Measurements from ENCODE around the gene SEC14L1.
"Not testable (repeated sequence)": the region's sequence is repeated elsewhere in the genome, so short reads cannot be mapped to it uniquely, and the experiment has no call there.

SEC14L1 gene

DNA sequence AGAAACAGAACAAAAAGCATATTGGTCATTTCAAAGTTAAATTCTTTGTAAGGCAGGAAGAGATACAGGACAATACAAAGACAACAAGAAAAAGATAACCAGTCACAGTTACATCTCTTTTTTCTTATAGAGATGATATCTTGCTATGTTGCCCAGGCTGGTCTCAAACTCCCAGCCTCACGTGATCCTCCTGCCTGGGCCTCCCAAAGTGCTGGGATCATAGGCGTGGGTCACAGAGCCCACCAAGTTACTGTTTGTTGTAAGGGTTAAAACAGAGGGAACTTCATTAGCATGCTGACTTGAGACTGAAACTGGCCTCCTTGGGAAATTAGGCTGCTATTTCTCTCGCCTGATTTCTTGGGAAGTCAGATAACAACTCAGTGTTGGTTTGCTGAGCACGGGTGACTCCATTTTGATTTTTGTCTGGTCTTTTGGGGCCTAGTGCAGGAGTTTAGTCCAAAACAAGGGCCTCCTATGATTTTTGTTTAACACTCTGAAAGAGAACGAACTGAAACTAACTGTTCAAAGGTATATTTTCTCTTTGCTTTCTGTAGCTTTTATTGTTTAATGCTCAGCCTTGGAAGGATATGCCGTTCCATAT is 31.5 kb upstream of the SEC14L1 start:
- H3K4me1 Mint-ChIP-seq, result peaks cover 45 to 53% of the 10 kb centered on the region in 2 donors

DNA sequence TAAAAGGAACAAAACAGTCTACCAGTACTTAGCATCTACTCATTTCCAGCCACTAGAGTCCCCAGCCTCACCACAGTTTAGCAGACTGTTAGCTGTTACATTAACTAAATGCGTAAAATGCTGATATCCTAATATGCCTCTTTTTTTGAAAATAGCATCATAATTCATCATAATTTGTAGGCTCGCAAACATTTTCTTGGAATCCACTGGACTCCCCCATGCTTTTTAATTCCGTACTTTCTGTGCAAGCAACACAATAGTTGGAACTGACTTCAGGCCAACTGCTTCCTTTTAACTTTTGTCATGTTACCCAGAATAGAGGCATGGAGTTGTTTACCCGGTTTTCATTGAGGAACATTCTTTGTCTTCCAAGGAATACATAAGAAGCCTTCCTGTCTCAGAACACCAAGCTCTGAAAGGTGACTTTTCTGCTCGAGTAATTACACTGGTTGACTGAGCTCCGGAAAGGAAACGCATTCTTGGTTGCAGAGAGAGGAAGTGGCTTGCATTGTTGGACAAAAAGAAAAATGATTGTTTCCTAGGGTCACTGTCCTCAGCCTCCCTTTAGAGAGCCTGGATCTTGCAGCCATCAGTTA is 30.9 kb upstream of the SEC14L1 start:
- Mint-ChIP-seq H3K27me3 (no peaks in the 10 kb centered on the region), H3K36me3 (peaks cover 16 to 36% of the 10 kb centered on the region in 2 donors), H3K9me3 (no peaks in the 10 kb centered on the region), H3K27ac (peak overlapping the region; percentile 81), H3K4me1 (peaks cover 44 to 53% of the 10 kb centered on the region in 2 donors), H3K4me3 (peak overlapping the region; percentile 44 to 64)
- DNase-seq, result no peak
- ATAC-seq (replicated peaks), result peak; percentile 53 to 68

More for the DNA sequence above, 31.5 kb upstream of the SEC14L1 start:
- DNase-seq (no peak), ATAC-seq (replicated peaks) (no peak)
- Mint-ChIP-seq H3K36me3 (peaks cover 18 to 39% of the 10 kb centered on the region in 2 donors), H3K9me3 (no peaks in the 10 kb centered on the region), H3K4me3 (peak overlapping the region in 1 of 2 donors; percentile 44), H3K27ac (peak overlapping the region; percentile 81), H3K27me3 (no peaks in the 10 kb centered on the region)

DNA sequence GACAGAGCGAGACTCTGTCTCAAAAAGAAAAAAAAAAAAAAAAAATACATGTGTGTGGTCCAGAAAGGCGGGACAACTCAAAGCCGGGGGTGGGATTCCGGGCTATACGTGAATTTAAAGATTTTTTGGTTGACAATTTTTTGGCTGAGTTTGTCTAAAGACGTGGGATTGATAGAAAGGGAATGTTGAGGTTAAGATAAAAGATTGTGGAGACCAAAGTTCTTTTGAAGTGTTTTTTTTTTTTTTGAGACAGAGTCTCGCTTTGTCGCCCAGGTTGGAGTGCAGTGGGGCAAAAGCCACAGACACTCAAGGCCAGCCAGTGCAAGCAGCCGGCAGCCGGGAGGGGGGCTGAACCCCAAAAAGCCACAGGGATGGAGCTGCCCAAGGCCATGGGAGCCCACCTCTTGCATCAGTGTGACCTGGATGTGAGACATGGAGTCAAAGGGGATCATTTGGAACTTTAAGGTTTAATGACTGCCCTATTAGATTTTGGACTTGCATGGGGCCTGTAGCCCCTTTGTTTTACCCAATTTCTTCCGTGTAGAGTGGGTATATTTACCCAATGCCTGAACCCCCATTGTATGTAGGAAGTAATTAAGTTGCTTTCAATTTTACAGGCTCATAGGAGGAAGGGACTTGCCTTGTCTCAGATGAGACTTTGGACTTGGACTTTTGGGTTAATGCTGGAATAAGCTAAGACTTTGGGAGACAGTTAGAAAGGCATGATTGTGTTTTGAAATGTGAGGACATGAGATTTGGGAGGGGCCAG is 29.4 kb upstream of the SEC14L1 start:
- H3K27me3 Mint-ChIP-seq; DNase-seq; H3K4me3 Mint-ChIP-seq; ATAC-seq (replicated peaks); H3K9me3 Mint-ChIP-seq: not testable (repeated sequence)
- Mint-ChIP-seq H3K36me3 (peaks cover 9 to 31% of the 10 kb centered on the region in 2 donors), H3K4me1 (peaks cover 36 to 45% of the 10 kb centered on the region in 2 donors), H3K27ac (peak overlapping the region; percentile 47)

DNA sequence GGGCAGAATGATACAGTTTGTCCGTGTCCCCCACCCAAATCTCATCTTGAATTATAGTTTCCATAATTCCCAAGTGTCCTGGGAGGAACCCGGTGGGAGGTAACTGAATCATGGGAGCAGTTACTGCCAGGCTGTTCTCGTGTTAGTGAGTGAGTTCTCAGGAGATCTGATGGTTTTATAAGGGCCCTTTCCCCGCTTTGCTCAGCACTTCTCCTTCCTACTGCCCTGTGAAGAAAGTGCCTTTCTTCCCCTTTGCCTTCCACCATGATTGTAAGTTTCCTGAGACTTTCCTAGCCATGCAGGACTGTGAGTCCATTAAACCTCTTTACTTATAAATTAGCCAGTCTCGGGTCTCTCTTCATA is 28.9 kb upstream of the SEC14L1 start:
- Mint-ChIP-seq H3K27ac (peak overlapping the region; percentile 47), H3K36me3 (peaks cover 9 to 31% of the 10 kb centered on the region in 2 donors), H3K4me1 (peaks cover 34 to 41% of the 10 kb centered on the region in 2 donors), H3K27me3 (no peaks in the 10 kb centered on the region), H3K9me3 (no peaks in the 10 kb centered on the region), H3K4me3 (no peak overlapping the region)
- no peak for ATAC-seq (replicated peaks)
- DNase-seq, result no peak

DNA sequence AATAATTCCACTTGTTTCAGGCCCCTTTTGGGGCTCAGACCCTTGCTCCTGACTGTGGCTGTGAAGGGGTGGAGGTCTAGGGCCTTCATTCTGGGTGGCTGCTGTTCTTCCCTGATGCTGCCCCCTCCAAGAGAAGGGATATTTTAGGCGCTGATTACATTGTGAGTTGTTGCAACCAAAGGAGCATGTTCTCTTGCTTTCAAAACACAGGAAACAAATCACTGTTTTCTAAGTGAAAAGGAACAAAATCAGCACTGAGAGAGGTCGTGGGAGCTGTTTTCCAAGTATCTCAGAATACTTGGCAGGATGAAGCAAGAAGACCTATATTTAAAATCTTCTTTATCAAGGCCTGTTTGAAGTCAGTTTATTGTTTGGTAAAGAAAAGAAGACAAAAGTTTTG is 25.3 kb upstream of the SEC14L1 start:
- no peak overlapping the region for H3K27ac Mint-ChIP-seq
- peaks cover 9 to 13% of the 10 kb centered on the region in 2 donors for H3K4me1 Mint-ChIP-seq
- no peaks in the 10 kb centered on the region for H3K27me3 Mint-ChIP-seq
- peaks cover 3 to 18% of the 10 kb centered on the region in 2 donors for H3K36me3 Mint-ChIP-seq
- ATAC-seq (replicated peaks) (no peak), DNase-seq (no peak)
- H3K9me3 Mint-ChIP-seq, result no peaks in the 10 kb centered on the region
- no peak overlapping the region for H3K4me3 Mint-ChIP-seq

DNA sequence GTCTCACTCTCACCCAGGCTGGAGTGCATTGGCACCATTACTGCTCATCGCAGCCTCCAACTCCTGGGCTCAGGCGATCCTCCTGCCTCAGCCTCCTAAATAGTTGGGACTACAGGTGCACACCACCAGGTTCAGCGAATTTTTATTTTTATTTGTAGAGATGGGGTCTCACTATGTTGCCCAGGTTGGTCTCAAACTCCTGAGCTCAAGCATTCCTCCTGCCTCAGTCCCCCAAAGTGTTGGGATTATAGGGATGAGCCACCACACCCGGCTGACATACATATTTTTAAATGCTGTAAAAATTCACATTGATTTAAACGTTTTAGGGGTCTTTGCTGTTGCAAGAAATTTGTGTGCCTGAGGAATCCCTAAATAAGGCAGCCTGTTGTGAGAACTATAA is 24.8 kb upstream of the SEC14L1 start:
- Mint-ChIP-seq H3K4me3 (no peak overlapping the region), H3K9me3 (no peaks in the 10 kb centered on the region), H3K27ac (peak overlapping the region; percentile 68), H3K27me3 (no peaks in the 10 kb centered on the region), H3K36me3 (peaks cover 3 to 18% of the 10 kb centered on the region in 2 donors), H3K4me1 (peaks cover 9 to 10% of the 10 kb centered on the region in 2 donors)
- ATAC-seq (replicated peaks) (no peak), DNase-seq (no peak)

DNA sequence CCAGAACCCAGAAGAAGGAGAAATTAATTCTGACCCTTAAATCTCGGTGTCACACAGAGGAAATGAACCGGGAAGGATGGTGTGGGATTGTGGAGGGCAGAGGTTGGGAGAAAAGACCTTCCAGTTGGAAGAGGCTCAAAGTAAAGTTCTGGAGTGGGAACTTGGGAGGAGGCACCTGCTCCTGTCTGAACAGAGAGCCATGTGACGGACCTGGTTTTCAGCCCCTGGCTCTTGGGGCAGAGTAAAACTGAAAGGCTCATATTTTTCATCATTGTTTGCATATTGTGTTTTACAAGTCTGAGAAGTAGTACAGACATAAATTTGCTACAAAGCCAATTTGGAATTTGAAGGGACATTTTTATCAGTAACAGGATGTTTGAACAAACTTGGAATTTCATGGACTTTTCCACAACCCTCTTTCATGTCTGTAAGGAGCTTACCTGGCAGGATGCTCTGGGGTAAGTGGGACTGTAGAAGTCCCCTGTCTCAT is 24.4 kb upstream of the SEC14L1 start:
- no peaks in the 10 kb centered on the region for H3K27me3 Mint-ChIP-seq
- ATAC-seq (replicated peaks) (no peak), DNase-seq (no peak)
- H3K4me3 Mint-ChIP-seq, result no peak overlapping the region
- peaks cover 0 to 15% of the 10 kb centered on the region in 2 donors for H3K36me3 Mint-ChIP-seq
- H3K4me1 Mint-ChIP-seq, result peaks cover 5 to 6% of the 10 kb centered on the region in 2 donors
- H3K27ac Mint-ChIP-seq, result peak overlapping the region; percentile 68
- no peaks in the 10 kb centered on the region for H3K9me3 Mint-ChIP-seq

DNA sequence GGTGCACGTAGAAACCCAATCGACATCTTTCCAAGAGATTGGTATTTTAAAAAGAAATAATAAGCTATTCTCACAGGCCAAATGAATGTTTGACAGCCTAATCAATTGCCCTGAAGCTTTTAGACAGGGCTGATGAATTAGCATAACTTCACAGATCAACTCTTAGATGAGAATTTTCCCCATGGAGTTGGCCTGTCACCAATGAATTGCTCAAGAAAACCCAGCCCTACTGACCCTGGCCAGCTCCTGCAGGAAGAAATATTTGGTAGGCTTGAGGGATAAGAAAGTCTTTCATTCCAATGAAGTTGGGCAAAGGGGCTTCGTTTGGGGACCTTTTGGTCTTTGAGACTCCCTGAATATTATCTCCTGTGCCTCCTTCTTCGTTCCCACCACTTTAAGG is 23.4 kb upstream of the SEC14L1 start:
- Mint-ChIP-seq H3K9me3 (no peaks in the 10 kb centered on the region), H3K4me1 (no peaks in the 10 kb centered on the region), H3K4me3 (no peak overlapping the region), H3K27ac (no peak overlapping the region), H3K27me3 (no peaks in the 10 kb centered on the region), H3K36me3 (peaks cover 0 to 7% of the 10 kb centered on the region in 2 donors)
- ATAC-seq (replicated peaks), result no peak
- no peak for DNase-seq

DNA sequence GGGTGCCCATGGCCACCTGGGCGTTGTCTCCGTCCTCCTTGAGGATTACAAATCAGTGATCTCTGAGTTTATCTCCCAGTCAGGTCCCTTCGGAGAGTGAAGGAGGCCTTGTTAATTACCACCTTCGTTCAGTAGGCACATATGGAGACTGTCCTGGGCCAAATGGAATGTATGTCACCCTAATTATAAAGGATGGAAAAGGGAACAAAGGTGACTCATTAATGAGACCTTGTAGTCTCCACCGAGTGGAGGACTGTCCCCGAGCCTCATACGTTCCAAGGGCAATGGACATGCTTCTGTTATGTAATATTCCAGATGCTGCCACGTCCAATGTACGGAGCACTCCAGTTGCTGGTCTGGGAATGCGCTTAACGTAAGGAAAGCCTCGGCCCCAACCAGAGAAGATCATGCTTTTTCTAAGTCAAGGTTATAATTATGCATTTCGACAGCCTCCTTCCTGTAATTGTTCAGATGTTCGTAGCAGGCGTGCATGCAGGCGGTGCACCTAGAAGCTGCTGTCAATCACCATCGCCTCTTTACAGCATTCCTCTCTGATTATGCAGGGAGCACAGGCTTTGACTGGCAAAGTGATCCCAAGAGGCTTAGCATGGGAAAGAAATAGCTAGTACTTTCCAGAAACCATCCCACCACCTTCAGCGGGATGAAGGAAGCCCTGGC is 22.4 kb upstream of the SEC14L1 start:
- DNase-seq (no peak), ATAC-seq (replicated peaks) (no peak)
- Mint-ChIP-seq H3K27ac (no peak overlapping the region), H3K4me3 (no peak overlapping the region), H3K4me1 (peaks cover 0 to 3% of the 10 kb centered on the region in 2 donors), H3K36me3 (peaks cover 0 to 7% of the 10 kb centered on the region in 2 donors), H3K9me3 (no peaks in the 10 kb centered on the region), H3K27me3 (no peaks in the 10 kb centered on the region)

DNA sequence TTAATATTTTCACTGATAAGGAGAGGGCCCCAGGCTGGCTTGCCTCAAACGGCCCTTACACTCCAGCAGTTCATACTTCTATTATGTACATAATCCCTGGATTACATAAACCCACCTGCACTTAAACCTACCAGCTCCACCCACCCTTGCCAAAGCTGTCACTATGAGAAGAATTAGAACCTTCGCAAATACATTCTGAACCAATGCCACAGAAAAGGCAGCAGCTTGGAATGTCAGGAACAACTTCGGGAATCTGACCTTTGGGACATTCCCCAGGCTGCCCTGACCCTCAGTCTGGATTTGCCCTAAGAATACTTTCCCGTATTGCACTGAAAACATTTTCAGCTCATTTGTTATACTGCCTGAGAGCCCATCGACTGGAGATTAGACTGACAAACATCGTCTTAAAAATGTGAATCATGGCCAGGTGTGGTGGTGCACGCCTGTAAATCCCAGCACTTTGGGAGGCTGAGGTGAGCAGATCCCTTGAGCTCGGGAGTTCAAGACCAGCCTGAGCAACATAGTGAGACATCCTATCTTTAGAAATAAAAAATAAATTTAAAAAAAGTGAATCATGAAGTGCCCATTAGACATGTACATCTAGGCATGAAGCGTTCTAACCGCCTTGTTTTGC is 21.0 kb upstream of the SEC14L1 start:
- Mint-ChIP-seq H3K4me1 (peaks cover 0 to 3% of the 10 kb centered on the region in 2 donors), H3K27me3 (no peaks in the 10 kb centered on the region), H3K27ac (no peak overlapping the region), H3K36me3 (peaks cover 0 to 4% of the 10 kb centered on the region in 2 donors), H3K4me3 (no peak overlapping the region), H3K9me3 (no peaks in the 10 kb centered on the region)
- DNase-seq (no peak), ATAC-seq (replicated peaks) (no peak)

DNA sequence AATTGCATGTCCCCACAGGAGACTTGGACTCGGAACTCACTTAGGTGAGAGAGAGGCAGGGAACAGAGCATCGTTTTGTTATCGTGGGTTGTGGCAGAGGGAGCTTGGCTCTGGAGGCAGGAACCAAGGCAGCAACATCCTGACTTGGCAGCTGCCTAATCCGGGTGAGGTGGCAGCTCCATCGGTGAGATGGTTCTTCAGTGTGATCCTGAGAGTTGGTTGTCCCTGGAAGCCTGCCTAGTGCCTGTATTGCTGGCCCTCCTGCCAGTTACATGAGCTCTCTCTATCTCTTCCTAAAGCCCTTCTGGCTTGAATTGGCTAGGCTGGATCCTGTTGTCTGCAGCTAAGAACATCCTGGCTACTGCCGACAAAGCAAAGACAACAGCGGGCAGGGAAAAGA is 19.9 kb upstream of the SEC14L1 start:
- DNase-seq, result no peak
- H3K36me3 Mint-ChIP-seq, result peaks cover 0 to 4% of the 10 kb centered on the region in 2 donors
- H3K27ac Mint-ChIP-seq, result no peak overlapping the region

DNA sequence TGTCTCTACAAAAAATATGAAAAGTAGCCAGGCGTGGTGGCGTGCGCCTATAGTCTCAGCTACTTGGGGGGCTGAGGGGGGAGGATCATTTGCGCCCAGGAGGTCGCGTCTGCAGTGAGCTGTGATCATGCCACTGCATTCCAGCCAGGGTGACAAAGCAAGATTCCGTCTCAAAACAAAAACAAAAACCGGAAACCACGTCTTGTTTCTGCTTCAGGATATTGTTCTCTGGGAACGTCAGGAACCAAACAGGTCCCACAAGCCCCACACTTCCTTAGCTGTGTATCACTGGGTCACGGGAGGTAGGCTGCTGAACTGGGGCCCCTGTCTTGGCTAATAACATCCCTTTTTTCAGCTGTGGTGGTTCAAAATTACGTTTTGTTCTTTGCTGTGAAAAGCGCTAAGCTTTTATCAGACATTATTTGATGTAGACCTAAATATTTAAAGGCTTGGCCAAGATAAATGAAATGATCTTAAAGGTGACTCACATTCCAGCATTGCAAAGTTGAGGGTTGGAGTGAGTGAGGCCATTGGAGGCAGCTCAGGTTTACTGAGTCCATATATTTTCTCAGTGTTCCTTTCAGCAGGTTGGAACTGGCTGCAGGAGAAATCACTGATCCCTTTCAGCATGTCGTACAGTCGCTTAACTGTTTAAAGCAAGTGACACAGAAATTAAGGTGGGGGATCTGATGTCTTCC is 16.4 kb upstream of the SEC14L1 start:
- Mint-ChIP-seq H3K9me3 (no peaks in the 10 kb centered on the region), H3K27ac (no peak overlapping the region), H3K4me3 (no peak overlapping the region), H3K27me3 (no peaks in the 10 kb centered on the region), H3K4me1 (peaks cover 11 to 20% of the 10 kb centered on the region in 2 donors), H3K36me3 (peaks cover 0 to 3% of the 10 kb centered on the region in 2 donors)
- ATAC-seq (replicated peaks), result no peak
- DNase-seq, result no peak

More for the DNA sequence above, 19.9 kb upstream of the SEC14L1 start:
- Mint-ChIP-seq H3K4me1 (peaks cover 0 to 3% of the 10 kb centered on the region in 2 donors), H3K27me3 (no peaks in the 10 kb centered on the region), H3K4me3 (no peak overlapping the region), H3K9me3 (no peaks in the 10 kb centered on the region)
- no peak for ATAC-seq (replicated peaks)

DNA sequence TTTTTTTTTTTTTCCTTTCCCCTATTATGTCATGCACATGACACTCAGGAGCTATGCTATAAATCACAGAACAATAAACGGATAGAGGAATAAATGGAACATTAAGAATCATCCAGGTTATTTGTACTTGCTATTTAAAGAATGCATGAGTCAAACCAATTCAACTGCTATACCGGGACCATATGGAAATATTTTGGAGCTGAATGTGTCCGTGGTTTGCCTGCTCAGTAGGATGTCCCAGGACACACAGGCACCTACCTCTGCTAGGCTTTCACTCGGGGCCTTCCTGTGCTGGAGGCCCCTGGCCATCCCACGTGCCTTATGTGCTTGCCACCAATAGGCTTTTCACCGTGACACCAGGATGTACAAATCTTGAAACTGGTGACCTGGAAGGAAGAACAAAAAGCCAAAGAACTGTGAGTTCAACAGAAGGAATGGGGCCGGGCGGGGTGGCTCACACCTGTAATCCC is 15.3 kb upstream of the SEC14L1 start:
- ATAC-seq (replicated peaks), result no peak
- no peaks in the 10 kb centered on the region for H3K9me3 Mint-ChIP-seq
- DNase-seq, result no peak
- peaks cover 0 to 3% of the 10 kb centered on the region in 2 donors for H3K36me3 Mint-ChIP-seq
- no peak overlapping the region for H3K27ac Mint-ChIP-seq
- H3K4me3 Mint-ChIP-seq, result no peak overlapping the region
- H3K27me3 Mint-ChIP-seq, result no peaks in the 10 kb centered on the region
- peaks cover 14 to 26% of the 10 kb centered on the region in 2 donors for H3K4me1 Mint-ChIP-seq

All from stimulated activated naive B cell treated with anti-CD40 and anti-IgM and Interleukin-4, amounts not matched to agents 10 μg/mL and 1 μg/mL and 100 μg/mL, for 72 hours (primary cell).